A549 (cell line): ENCODE results near the gene SLTM.

Experiments used
- CHD2 ChIP-seq: fragments of 150-350 bp; IDR thresholded peaks from 2 replicates; pipeline ENCODE4 v1.6.1; 2014; ENCODE audit warnings: low read length; ENCODE audit not compliant: partially characterized antibody
- CTCF ChIP-seq: fragments of >200 bp; sonication (Bioruptor Twin); formaldehyde crosslinking; IDR thresholded peaks from 3 replicates; pipeline ENCODE4 v1.5.1; 2016
- ESRRA ChIP-seq: fragments of 150-350 bp; IDR thresholded peaks from 2 replicates; pipeline ENCODE4 v1.6.1; 2014; ENCODE audit warnings: mild to moderate bottlenecking, low read length, borderline replicate concordance
- HMGXB4 ChIP-seq: fragments of 250-450 bp; sonication (Bioruptor Pico); IDR thresholded peaks from 2 replicates; pipeline ENCODE4 v1.5.0; 2021; ENCODE audit warnings: mild to moderate bottlenecking, moderate library complexity, borderline replicate concordance
- JUN ChIP-seq, 2 experiments: fragments of >200 bp; sonication (Bioruptor Twin); formaldehyde crosslinking; IDR thresholded peaks; 2 replicates in 1 of 2; 3 replicates in 1 of 2; pipeline ENCODE4 v1.6.1; 2016 to 2017
- MYC ChIP-seq: IDR thresholded peaks from 2 replicates; pipeline ENCODE4 v1.6.1; 2012; ENCODE audit warnings: mild to moderate bottlenecking, inconsistent platforms, low read length, improper control_type of control experiment, borderline replicate concordance
- NR3C1 ChIP-seq: fragments of >200 bp; sonication (Bioruptor Twin); formaldehyde crosslinking; IDR thresholded peaks from 3 replicates; pipeline ENCODE4 v1.6.1; 2017
- RFX5 ChIP-seq: fragments of 450-650 bp; IDR thresholded peaks from 2 replicates; pipeline ENCODE4 v1.7.1; 2014; ENCODE audit warnings: antibody characterized with exemption, mild to moderate bottlenecking, moderate library complexity
- USF2 ChIP-seq: fragments of 450-650 bp; IDR thresholded peaks from 2 replicates; pipeline ENCODE4 v1.6.1; 2014; ENCODE audit warnings: antibody characterized with exemption
- ZFP36 ChIP-seq: fragments of 450-650 bp; IDR thresholded peaks from 2 replicates; pipeline ENCODE4 v1.6.1; 2014; ENCODE audit warnings: borderline replicate concordance; ENCODE audit not compliant: partially characterized antibody

- TF ChIP-seq ESRRA (no peak), CTCF (no peak), HMGXB4 (CRISPR knock-in tag) (no peak), NR3C1 (no peak), USF2 (no peak), RFX5 (no peak), CHD2 (no peak), MYC (no peak), ZFP36 (no peak), JUN (IDR thresholded peaks at IDR 0.05) (no peak)
Measured at GRCh38 chr15:58908550-58909309, 24.7 kb downstream of the SLTM start.
